HEK293T (cell line): ENCODE measurements around the gene RUVBL1.

Experiments
- CTCF ChIA-PET: fragments of 350-600 bp; formaldehyde crosslinking; extraction: SDS; loops from one replicate; lab custom pipeline; 2021; ENCODE audit warnings: antibody characterized with exemption, inconsistent platforms; lab: Yijun Ruan, JAX
- POLR2A ChIA-PET: fragments of 350-600 bp; formaldehyde crosslinking; extraction: SDS; loops from one replicate; lab custom pipeline; 2020; ENCODE audit warnings: antibody characterized with exemption, inconsistent platforms; lab: Yijun Ruan, JAX
- DNase-seq: peaks from one replicate; pipeline ENCODE4 v3.0.0; 2012; ENCODE audit warnings: mixed read lengths; ENCODE audit errors: extremely low spot score
- ARNT ChIP-seq: fragments of 450-650 bp; IDR thresholded peaks from 2 replicates; pipeline ENCODE4 v1.6.1; 2017; ENCODE audit warnings: mild to moderate bottlenecking
- BHLHE40 ChIP-seq: fragments of 450-650 bp; IDR thresholded peaks from 2 replicates; pipeline ENCODE4 v1.6.1; 2016; ENCODE audit warnings: mild to moderate bottlenecking, moderate library complexity, borderline replicate concordance
- CTBP1 ChIP-seq: fragments of 450-650 bp; IDR thresholded peaks from 2 replicates; pipeline ENCODE4 v1.6.1; 2016; ENCODE audit warnings: borderline replicate concordance
- ELF4 ChIP-seq: fragments of 450-650 bp; IDR thresholded peaks from 2 replicates; pipeline ENCODE4 v1.6.1; 2017; ENCODE audit warnings: antibody characterized with exemption
- FOXA1 ChIP-seq: fragments of 450-650 bp; IDR thresholded peaks from 2 replicates; pipeline ENCODE4 v1.6.1; 2016; ENCODE audit warnings: mild to moderate bottlenecking
- FOXK2 ChIP-seq: fragments of 450-650 bp; IDR thresholded peaks from 2 replicates; pipeline ENCODE4 v1.6.1; 2016; ENCODE audit warnings: mild to moderate bottlenecking
- FOXM1 ChIP-seq: fragments of 450-650 bp; IDR thresholded peaks from 2 replicates; pipeline ENCODE4 v1.6.1; 2017; ENCODE audit warnings: mild to moderate bottlenecking, borderline replicate concordance
- HDGF ChIP-seq: fragments of 450-650 bp; IDR thresholded peaks from 2 replicates; pipeline ENCODE4 v1.6.1; 2017; ENCODE audit warnings: antibody characterized with exemption, borderline replicate concordance
- L3MBTL2 ChIP-seq: fragments of 450-650 bp; conservative IDR thresholded peaks from 2 replicates; pipeline ENCODE4 v1.6.1; 2016; ENCODE audit warnings: mild to moderate bottlenecking
- LEF1 ChIP-seq: fragments of 450-650 bp; IDR thresholded peaks from 2 replicates; pipeline ENCODE4 v1.6.1; 2017; ENCODE audit warnings: mild to moderate bottlenecking, borderline replicate concordance
- NFRKB ChIP-seq: fragments of 450-650 bp; IDR thresholded peaks from 2 replicates; pipeline ENCODE4 v1.6.1; 2016; ENCODE audit warnings: mild to moderate bottlenecking, moderate library complexity
- PKNOX1 ChIP-seq: fragments of 450-650 bp; IDR thresholded peaks from 2 replicates; pipeline ENCODE4 v1.6.1; 2016
- SP1 ChIP-seq: fragments of 450-650 bp; IDR thresholded peaks from 2 replicates; pipeline ENCODE4 v1.6.1; 2017
- SUZ12 ChIP-seq: fragments of 450-650 bp; IDR thresholded peaks from 2 replicates; pipeline ENCODE4 v1.6.1; 2016; ENCODE audit warnings: mild to moderate bottlenecking
- TARDBP ChIP-seq: fragments of 450-650 bp; IDR thresholded peaks from 2 replicates; pipeline ENCODE4 v1.6.1; 2016
- ZNF384 ChIP-seq: fragments of 450-650 bp; IDR thresholded peaks from 2 replicates; pipeline ENCODE4 v1.6.1; 2016

The RUVBL1 gene

GRCh38 chr3:128145279-128145678, 21.7 kb upstream of the RUVBL1 start:
- no peak for DNase-seq
- no peak for TF ChIP-seq NFRKB
- TF ChIP-seq FOXA1: no peak
- no peak for TF ChIP-seq L3MBTL2
- TF ChIP-seq ELF4: no peak
- TF ChIP-seq ARNT: no peak
- TF ChIP-seq PKNOX1: no peak
- no peak for TF ChIP-seq LEF1
- no peak for TF ChIP-seq FOXM1
- TF ChIP-seq SUZ12: no peak
- TF ChIP-seq ZNF384: no peak
- TF ChIP-seq SP1: no peak
- no peak for TF ChIP-seq FOXK2
- no peak for TF ChIP-seq HDGF
- TF ChIP-seq BHLHE40: no peak
- no peak for TF ChIP-seq TARDBP
- no peak for TF ChIP-seq CTBP1
- ChIA-PET CTCF (interaction anchor here (0.6 kb wide), 1 partner anchor 385 kb away, joined by 6 read pairs; no protein-coding TSS in a partner anchor), POLR2A (interaction anchor here (1.2 kb wide), 1 partner anchor 8 kb away, joined by 5 read pairs; no protein-coding TSS in a partner anchor)

- no peak for DNase-seq
- no peak for TF ChIP-seq FOXM1
- TF ChIP-seq NFRKB: no peak
- no peak for TF ChIP-seq CTBP1
- no peak for TF ChIP-seq FOXK2
- TF ChIP-seq ZNF384: no peak
- no peak for TF ChIP-seq TARDBP
- TF ChIP-seq ELF4: no peak
- TF ChIP-seq HDGF: no peak
- no peak for TF ChIP-seq SUZ12
- TF ChIP-seq ARNT: no peak
- TF ChIP-seq L3MBTL2: no peak
- CTCF ChIA-PET: interaction anchor here (0.6 to 0.9 kb wide), 2 partner anchors 12 to 385 kb away, joined by 3 to 6 read pairs; no protein-coding TSS in a partner anchor
- POLR2A ChIA-PET: interaction anchor here (1.2 kb wide), 1 partner anchor 8 kb away, joined by 5 read pairs; no protein-coding TSS in a partner anchor
These were observed 21.0 kb upstream of the RUVBL1 start for GRCh38 chr3:128144512-128145187.

- TF ChIP-seq SP1: no peak
- TF ChIP-seq SUZ12: no peak
- no peak for TF ChIP-seq NFRKB
- no peak for TF ChIP-seq FOXA1
- no peak for TF ChIP-seq HDGF
- TF ChIP-seq FOXM1: no peak
- no peak for TF ChIP-seq L3MBTL2
- no peak for TF ChIP-seq TARDBP
- TF ChIP-seq FOXK2: no peak
- no peak for TF ChIP-seq CTBP1
- TF ChIP-seq LEF1: no peak
- TF ChIP-seq ELF4: no peak
- TF ChIP-seq BHLHE40: no peak
- TF ChIP-seq ZNF384: no peak
- no peak for TF ChIP-seq PKNOX1
- ChIA-PET POLR2A (no interaction called here), CTCF (interaction anchor here (0.6 kb wide), 1 partner anchor 232 kb away, joined by 3 read pairs; no protein-coding TSS in a partner anchor)
- DNase-seq: no peak
These were observed 19.9 kb upstream of the RUVBL1 start for GRCh38 chr3:128143496-128143895.

- POLR2A ChIA-PET: interaction anchor here (1.5 to 1.8 kb wide), 2 partner anchors 10 to 20 kb away, joined by 4 to 8 read pairs; partner anchors contain the start of genes EEFSEC and RUVBL1
- no peak for TF ChIP-seq BHLHE40
- no peak for TF ChIP-seq FOXK2
- no peak for TF ChIP-seq FOXM1
- TF ChIP-seq ZNF384: no peak
- no peak for TF ChIP-seq ELF4
- TF ChIP-seq LEF1: no peak
- CTCF ChIA-PET: interaction anchor here (0.6 to 2.4 kb wide), 8 partner anchors 10 to 66 kb away, joined by 3 to 10 read pairs (median 3); partner anchors contain the start of gene RUVBL1
- no peak for DNase-seq
These were observed 9.8 kb upstream of the RUVBL1 start for GRCh38 chr3:128133273-128133883.

- ChIA-PET CTCF (interaction anchor here (2.4 kb wide), 1 partner anchor 9 kb away, joined by 10 read pairs; the partner anchor contains the start of gene RUVBL1), POLR2A (no interaction called here)
These were observed 8.5 kb upstream of the RUVBL1 start for GRCh38 chr3:128131897-128132646.

GRCh38 chr3:128128251-128128650, 4.6 kb upstream of the RUVBL1 start:
- CTCF ChIA-PET: no interaction called here
- TF ChIP-seq NFRKB (no peak), ELF4 (no peak)
- POLR2A ChIA-PET: no interaction called here
- DNase-seq: no peak

More at GRCh38 chr3:128131897-128132646, 8.5 kb upstream of the RUVBL1 start:
- DNase-seq: no peak
- TF ChIP-seq L3MBTL2 (no peak), FOXK2 (no peak), FOXM1 (no peak), NFRKB (no peak)
